Measurements from ENCODE around the gene ZNF407. TPM values are rescaled to one million over a fixed set of nuclear protein-coding genes. Genes with fewer than 3 reads are reported as not detected.

Gene ZNF407
- total RNA-seq, 2 donors from 2014 or later = 11.7 to 22.2 TPM

DNA sequence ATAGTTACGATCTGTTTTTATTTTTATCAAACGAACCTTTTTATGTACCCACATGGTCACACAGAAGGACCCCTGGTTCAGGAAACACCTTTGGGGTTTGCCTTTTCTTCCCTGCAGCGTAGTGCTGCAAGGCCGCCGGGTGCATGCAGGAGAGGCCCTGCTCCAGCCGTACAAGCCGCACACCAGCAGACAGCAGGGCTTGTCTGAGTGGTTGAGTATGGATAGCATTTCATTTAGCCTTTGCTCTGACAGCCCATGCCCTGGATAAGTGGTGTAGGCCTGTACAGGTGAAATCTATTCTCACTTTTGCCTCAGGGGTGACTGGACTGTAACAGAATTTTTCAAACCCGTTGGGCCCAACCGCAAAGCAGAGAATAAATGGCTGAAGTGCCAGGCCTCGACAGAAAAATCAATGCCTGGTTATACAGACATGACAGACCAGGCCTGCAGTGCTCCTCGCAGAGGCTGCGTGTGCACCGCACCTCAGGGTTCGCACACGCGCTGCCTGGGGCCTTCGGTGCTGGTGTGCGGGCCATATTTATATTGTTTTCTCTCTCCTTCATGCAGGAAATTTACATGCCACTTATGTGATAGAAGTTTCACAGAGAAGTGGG lies 279.1 kb downstream of the ZNF407 start:
- no peak for DNase-seq (ENCODE audit: low spot score)
- intact Hi-C loops (cut with DNase I) = no loop called here
- Histone ChIP-seq H3K4me1 (replicated peaks) (no peaks in the 10 kb centered on the region), H3K27ac (no peak overlapping the region), H3K9me3 (no peaks in the 10 kb centered on the region), H3K4me3 (no peak overlapping the region), H3K36me3 (no peaks in the 10 kb centered on the region), H3K27me3 (replicated peaks; ENCODE audit: insufficient read depth) (no peaks in the 10 kb centered on the region)
- TF ChIP-seq, protein P1, sequence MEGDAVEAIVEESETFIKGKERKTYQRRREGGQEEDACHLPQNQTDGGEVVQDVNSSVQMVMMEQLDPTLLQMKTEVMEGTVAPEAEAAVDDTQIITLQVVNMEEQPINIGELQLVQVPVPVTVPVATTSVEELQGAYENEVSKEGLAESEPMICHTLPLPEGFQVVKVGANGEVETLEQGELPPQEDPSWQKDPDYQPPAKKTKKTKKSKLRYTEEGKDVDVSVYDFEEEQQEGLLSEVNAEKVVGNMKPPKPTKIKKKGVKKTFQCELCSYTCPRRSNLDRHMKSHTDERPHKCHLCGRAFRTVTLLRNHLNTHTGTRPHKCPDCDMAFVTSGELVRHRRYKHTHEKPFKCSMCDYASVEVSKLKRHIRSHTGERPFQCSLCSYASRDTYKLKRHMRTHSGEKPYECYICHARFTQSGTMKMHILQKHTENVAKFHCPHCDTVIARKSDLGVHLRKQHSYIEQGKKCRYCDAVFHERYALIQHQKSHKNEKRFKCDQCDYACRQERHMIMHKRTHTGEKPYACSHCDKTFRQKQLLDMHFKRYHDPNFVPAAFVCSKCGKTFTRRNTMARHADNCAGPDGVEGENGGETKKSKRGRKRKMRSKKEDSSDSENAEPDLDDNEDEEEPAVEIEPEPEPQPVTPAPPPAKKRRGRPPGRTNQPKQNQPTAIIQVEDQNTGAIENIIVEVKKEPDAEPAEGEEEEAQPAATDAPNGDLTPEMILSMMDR (IDR thresholded peaks at IDR 0.05) = no peak
- TF ChIP-seq POLR2AphosphoS5 (IDR thresholded peaks at IDR 0.05) (no peak), POLR2A (IDR thresholded peaks at IDR 0.05) (no peak)
- 96% methylated on average over 18 of the region's 18 CpGs for WGBS

DNA sequence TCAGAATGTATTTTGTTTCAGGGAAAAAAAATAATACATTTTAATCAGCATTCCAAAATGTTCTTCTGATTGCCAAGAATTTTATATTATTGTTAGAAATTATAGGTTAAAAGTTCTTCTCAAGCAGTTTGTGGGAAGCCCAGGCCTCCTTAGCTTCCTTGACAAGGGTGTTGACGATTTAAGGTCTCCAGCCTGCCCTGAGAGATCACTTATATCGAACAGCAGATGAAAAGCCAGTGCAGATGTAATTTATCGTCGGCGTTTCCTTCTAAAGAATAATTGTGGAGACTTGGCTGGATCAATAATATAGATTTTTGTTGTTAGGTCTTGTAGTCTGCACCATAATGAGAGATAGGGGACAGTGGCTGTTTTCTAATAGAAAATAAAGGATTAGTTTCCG lies 280.6 kb downstream of the ZNF407 start:
- 97% methylated on average over 6 of the region's 6 CpGs for WGBS
- Histone ChIP-seq H3K27ac (no peak overlapping the region), H3K4me1 (replicated peaks) (no peaks in the 10 kb centered on the region), H3K9me3 (no peaks in the 10 kb centered on the region), H3K4me3 (no peak overlapping the region), H3K36me3 (no peaks in the 10 kb centered on the region), H3K27me3 (replicated peaks; ENCODE audit: insufficient read depth) (no peaks in the 10 kb centered on the region)
- no peak for DNase-seq (ENCODE audit: low spot score)
- intact Hi-C loops (cut with DNase I) = no loop called here
- TF ChIP-seq POLR2AphosphoS5 (IDR thresholded peaks at IDR 0.05) (no peak), POLR2A (IDR thresholded peaks at IDR 0.05) (no peak)
- TF ChIP-seq, protein P1 (IDR thresholded peaks at IDR 0.05) = no peak

DNA sequence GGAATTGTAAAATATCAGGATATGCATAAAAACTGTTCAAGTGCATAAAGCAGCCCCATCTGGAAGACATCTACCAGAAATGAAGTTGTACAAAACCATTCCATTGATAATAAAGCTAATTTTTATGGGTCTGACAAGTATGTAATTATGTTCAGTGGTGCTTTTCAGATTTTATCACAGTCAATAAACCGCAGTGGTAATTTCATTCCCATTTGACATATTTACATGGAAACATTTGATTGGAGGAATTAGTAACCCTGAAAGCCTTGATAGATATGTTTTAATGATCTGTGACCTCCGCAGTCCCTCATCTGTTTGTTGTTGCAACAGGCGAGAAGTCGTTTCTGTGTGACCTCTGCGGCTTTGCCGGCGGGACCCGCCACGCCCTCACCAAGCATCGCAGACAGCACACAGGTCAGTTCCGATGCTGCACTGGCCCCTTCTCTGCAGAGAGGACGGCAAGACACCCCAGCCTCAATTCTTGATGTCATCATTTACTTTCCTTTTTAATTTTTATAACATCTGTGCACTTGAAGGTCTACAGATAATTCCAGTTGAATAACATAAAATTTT lies 283.1 kb downstream of the ZNF407 start:
- Histone ChIP-seq H3K36me3 (no peaks in the 10 kb centered on the region), H3K4me1 (replicated peaks) (no peaks in the 10 kb centered on the region), H3K4me3 (no peak overlapping the region), H3K9me3 (no peaks in the 10 kb centered on the region), H3K27ac (no peak overlapping the region), H3K27me3 (replicated peaks; ENCODE audit: insufficient read depth) (no peaks in the 10 kb centered on the region)
- 76% methylated on average over 12 of the region's 12 CpGs for WGBS
- TF ChIP-seq POLR2AphosphoS5 (IDR thresholded peaks at IDR 0.05) (no peak), POLR2A (IDR thresholded peaks at IDR 0.05) (no peak)
- TF ChIP-seq, protein P1 (IDR thresholded peaks at IDR 0.05) = no peak
- intact Hi-C loops (cut with DNase I) = no loop called here
- DNase-seq (ENCODE audit: low spot score) = no peak

DNA sequence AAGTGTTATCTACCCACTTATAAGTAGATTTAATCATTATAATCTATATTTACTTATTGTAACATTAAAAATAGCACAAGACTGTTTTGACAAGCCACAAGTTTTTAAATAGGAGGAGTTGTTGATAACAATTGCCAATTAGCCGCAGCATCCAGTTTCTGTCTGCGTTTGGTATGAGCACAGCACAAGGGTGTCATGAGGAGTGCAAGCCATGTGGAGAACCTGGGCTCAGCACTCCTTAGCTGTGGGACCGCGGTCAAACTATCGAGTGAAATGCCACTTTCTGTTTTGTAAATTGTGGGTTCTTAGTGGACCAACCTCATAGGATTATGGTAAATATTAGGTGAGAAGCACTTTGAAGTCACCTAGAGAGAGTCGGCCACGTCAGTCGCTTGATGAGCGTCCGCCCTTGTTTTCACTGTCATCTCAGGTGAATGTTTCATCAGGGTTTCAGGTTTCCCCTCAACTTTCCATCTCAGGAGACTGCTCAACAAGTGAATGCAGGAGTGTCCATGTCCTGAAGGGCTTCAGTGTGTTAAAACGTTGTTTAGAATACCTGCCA lies 294.5 kb downstream of the ZNF407 start:
- no peaks in the 10 kb centered on the region for H3K9me3 ChIP-seq
- H3K27ac ChIP-seq = no peak overlapping the region
- DNase-seq (ENCODE audit: low spot score) = no peak
- no peak overlapping the region for H3K4me3 ChIP-seq
- no peaks in the 10 kb centered on the region for H3K27me3 ChIP-seq (replicated peaks; ENCODE audit: insufficient read depth)
- intact Hi-C loops (cut with DNase I) = no loop called here
- H3K4me1 ChIP-seq (replicated peaks) = no peaks in the 10 kb centered on the region
- no peaks in the 10 kb centered on the region for H3K36me3 ChIP-seq
- 88% methylated on average over 11 of the region's 11 CpGs for WGBS
- TF ChIP-seq POLR2AphosphoS5 (IDR thresholded peaks at IDR 0.05) (no peak), POLR2A (IDR thresholded peaks at IDR 0.05) (no peak)
- TF ChIP-seq, protein P1 (IDR thresholded peaks at IDR 0.05) = no peak

DNA sequence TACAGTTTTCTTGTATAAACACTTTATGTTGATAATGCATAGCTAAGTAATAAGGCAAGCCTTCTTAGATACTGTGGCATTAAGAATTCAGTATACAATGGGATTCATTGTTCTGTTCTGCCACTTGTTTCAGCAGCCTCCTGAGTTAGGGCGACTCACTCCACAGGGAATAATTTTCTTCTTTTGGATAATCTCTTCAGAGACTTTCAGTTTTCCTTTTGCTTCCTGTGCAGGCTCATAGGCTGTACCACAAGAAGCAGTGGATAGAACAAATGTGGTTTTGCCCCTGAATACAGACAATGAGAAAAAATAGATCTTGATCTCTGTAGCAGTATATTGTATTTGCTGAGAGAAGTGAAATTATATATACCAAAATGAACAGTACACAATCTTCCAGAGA lies 298.0 kb downstream of the ZNF407 start:
- Histone ChIP-seq H3K27ac (no peak overlapping the region), H3K4me3 (no peak overlapping the region), H3K27me3 (replicated peaks; ENCODE audit: insufficient read depth) (no peaks in the 10 kb centered on the region), H3K36me3 (no peaks in the 10 kb centered on the region), H3K4me1 (replicated peaks) (no peaks in the 10 kb centered on the region), H3K9me3 (no peaks in the 10 kb centered on the region)
- TF ChIP-seq, protein P1 (IDR thresholded peaks at IDR 0.05) = no peak
- no peak for TF ChIP-seq POLR2A (IDR thresholded peaks at IDR 0.05)
- WGBS = 66% methylated on average over 1 of the region's 1 CpG
- intact Hi-C loops (cut with DNase I) = no loop called here
- no peak for DNase-seq (ENCODE audit: low spot score)
